Cardiac septum (tissue), 1 donor: ENCODE results near the gene ATP8B2. TPM values are rescaled to one million over a fixed set of nuclear protein-coding genes. Genes with fewer than 3 reads are reported as not detected.
"Not testable (repeated sequence)": the region's sequence is repeated elsewhere in the genome, so short reads cannot be mapped to it uniquely, and the experiment has no call there.

ENCODE experiments used
- DNase-seq: peaks from one replicate; pipeline ENCODE4 v3.0.0-alpha.2; 2020; ENCODE audit warnings: low spot score
- intact Hi-C: fragments of 100-400 bp; cut with DNase I; formaldehyde crosslinking; loops from one replicate; pipeline ENCODE4 v1.14.0; 2022
- long read RNA-seq: library from polyadenylated mRNA; unstranded; transcript quantifications from one replicate; pipeline ENCODE4 v2.0.0, GENCODE V29; 2021
- total RNA-seq: library from RNA; stranded (reverse); fragmentation: NEBNext Ultra II Directional; extraction: Animal tissue kit (Norgen Biotek cat#: 25700); gene quantifications from one replicate; pipeline ENCODE4 v1.2.1, GENCODE V29; 2021
- donor health status: DM: no; HTN: no; CAD: no.

Gene ATP8B2, protein sequence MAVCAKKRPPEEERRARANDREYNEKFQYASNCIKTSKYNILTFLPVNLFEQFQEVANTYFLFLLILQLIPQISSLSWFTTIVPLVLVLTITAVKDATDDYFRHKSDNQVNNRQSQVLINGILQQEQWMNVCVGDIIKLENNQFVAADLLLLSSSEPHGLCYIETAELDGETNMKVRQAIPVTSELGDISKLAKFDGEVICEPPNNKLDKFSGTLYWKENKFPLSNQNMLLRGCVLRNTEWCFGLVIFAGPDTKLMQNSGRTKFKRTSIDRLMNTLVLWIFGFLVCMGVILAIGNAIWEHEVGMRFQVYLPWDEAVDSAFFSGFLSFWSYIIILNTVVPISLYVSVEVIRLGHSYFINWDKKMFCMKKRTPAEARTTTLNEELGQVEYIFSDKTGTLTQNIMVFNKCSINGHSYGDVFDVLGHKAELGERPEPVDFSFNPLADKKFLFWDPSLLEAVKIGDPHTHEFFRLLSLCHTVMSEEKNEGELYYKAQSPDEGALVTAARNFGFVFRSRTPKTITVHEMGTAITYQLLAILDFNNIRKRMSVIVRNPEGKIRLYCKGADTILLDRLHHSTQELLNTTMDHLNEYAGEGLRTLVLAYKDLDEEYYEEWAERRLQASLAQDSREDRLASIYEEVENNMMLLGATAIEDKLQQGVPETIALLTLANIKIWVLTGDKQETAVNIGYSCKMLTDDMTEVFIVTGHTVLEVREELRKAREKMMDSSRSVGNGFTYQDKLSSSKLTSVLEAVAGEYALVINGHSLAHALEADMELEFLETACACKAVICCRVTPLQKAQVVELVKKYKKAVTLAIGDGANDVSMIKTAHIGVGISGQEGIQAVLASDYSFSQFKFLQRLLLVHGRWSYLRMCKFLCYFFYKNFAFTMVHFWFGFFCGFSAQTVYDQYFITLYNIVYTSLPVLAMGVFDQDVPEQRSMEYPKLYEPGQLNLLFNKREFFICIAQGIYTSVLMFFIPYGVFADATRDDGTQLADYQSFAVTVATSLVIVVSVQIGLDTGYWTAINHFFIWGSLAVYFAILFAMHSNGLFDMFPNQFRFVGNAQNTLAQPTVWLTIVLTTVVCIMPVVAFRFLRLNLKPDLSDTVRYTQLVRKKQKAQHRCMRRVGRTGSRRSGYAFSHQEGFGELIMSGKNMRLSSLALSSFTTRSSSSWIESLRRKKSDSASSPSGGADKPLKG
- total RNA-seq = 22.5 TPM
- long read RNA-seq, partial matches to known transcripts = 3 of 6 reads
- long read RNA-seq, other reads (novel, unspliced or antisense) = 3 of 6 reads

DNA sequence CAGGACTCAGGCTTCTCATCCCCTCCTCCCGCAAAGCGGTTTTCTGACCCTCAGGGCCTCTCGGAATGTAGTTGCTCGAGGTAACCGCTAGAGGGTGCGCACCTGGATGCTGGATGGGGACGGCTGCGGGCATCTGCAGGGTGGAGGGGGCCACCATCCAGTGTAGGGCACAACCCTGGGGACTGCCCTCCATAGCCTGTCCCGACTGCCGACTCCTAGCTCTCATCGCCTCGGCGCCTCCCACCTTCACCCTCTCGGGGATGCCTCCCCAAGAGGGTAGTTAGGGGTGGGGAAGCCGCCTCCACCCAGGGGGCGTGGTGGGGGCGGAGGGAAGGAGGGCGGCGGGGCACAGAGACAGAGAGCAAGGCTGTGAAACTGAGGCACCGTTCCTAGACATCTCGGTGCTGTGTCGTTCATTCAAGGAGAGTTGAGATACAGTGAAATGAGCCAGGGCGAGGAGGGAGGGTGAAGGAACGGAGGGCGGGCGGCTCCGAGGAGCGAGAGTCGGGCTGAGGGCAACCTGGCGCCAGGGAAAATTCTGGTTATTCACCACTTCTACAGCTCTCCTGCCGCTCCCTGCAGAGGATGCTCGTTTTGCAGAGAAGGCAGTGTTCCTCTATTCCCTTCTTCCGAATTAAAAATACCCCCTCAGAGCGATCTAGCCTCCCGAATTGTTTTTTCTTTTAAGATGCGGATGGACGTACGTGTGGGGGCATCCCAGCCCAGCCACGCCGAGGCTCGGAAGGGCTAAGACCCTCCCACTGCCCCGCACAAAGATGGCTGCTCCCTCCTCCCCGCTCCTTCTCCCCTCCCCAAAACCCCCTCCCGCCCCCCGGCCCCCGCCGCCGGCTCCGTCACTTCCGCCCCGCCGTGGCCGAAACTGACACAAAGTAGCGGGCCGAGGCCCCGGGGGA, at the start of gene ATP8B2:
Gene ATP8B2, plus strand, starts transcription at position 857 of the 914 bp plus-strand sequence. CDS start 2,617 bp downstream, outside the sequence.
- intact Hi-C loops = loop anchor here (1.0 kb wide), 1 partner anchor 53 kb away; the partner anchor contains the start of gene HAX1
- DNase-seq = peak; percentile 91

DNA sequence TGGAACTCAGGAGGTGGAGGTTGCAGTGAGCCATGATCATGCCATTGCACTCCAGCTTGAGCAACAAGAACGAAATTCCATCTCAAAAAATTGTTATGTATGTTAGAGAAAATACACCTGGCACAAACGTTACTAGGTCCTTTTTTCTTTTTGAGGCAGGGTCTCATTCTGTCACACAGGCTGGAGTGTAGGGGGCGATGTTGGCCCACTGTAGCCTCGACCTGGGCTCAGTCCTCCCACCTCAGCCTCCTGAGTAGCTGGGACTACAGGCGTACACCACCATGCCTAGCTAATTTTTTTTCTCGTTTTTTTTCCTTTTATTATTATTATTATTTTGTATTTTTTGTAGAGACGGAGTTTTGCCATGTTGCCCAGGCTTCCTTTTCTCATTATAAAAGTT, 48.5 kb upstream of the ATP8B2 start:
- intact Hi-C loops = loop anchor here (10.0 kb wide), 1 partner anchor 282 kb away; the partner anchor contains the start of gene RPS27
- DNase-seq = no peak

DNA sequence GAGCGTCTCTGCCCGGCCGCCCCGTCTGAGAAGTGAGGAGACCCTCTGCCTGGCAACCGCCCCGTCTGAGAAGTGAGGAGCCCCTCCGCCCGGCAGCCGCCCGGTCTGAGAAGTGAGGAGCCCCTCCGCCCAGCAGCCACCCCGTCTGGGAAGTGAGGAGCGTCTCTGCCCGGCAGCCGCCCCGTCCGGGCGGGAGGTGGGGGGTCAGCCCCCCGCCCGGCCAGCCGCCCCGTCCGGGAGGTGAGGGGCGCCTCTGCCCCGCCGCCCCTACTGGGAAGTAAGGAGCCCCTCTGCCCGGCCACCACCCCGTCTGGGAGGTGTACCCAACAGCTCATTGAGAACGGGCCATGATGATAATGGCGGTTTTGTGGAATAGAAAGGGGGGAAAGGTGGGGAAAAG, 37.7 kb upstream of the ATP8B2 start:
- DNase-seq, intact Hi-C loops: not testable (repeated sequence)

DNA sequence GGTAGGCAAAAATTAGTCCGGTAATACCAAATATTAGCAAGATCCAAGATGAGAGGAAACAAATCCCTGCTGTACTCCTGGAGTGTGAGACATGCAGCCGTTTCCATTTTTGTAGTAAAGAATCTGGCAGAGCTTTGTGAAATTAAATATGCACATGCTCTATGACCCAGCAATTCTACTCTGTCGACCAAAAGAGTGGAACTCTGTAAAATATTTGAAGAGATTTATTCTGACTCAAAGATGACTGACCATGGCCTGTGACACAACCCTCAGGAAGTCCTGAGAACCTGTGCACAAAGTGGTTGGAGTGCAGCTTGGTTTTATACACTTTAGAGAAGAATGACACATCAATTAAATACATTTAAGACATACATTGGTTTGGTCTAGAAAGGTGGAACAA, 36.7 kb upstream of the ATP8B2 start:
- intact Hi-C loops = no loop called here

DNA sequence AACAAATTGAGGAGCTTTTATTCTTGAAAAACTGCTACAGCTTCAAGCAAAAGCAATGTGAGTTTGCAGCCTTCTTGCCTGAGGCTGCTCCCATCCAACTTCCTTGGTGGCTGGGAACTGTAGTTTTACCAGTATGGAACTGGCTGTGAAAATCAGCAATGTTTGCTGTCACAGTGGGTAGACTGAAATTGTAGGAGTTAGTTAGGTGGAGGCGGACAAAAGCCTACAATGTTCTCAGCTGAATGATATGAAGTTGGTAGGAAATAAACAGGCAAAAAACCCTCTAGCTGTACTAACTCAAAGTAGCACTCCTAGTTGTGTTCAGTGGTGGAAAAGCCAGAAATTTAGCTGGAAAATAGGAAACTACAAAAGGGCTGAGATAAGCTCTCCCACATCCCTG, 34.4 kb upstream of the ATP8B2 start:
- DNase-seq = no peak
- intact Hi-C loops = no loop called here

More for the DNA sequence above, 36.7 kb upstream of the ATP8B2 start:
- DNase-seq = no peak

DNA sequence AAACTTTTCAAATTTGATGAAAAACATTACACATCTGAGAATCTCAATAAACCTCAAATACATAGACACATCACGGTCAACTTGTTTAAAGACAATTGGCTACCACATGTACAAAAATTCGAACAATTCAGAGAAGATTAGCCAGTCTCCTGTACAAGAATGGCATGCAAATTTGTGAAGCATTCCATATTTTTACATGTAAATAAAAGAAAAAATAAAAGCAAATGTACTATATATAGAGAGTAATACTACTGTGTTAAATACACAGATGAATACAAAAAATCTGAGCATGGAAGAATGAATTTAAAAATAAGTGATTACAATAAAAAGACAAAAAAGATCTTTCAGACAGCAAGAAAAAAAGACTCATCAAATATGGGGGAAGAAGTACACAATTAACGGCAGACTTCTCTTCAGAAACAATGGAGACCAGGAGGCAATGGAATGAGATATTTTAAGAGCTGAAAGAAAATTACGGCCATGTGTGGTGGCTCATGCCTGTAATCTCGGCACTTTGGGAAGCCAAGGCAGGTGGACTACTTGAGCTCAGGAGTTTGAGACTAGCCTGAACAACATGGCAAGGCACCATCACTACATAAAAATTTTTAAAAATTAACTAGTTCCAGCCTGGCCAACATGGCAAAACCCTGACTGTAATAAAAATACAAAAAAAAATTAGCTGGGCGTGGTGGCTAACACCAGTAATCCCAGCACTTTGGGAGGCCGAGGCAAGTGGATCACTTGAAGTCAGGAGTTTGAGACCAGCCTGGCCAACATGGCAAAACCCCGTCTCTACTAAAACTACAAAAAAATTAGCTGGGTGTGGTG, 29.7 kb upstream of the ATP8B2 start:
- intact Hi-C loops = no loop called here
- no peak for DNase-seq

DNA sequence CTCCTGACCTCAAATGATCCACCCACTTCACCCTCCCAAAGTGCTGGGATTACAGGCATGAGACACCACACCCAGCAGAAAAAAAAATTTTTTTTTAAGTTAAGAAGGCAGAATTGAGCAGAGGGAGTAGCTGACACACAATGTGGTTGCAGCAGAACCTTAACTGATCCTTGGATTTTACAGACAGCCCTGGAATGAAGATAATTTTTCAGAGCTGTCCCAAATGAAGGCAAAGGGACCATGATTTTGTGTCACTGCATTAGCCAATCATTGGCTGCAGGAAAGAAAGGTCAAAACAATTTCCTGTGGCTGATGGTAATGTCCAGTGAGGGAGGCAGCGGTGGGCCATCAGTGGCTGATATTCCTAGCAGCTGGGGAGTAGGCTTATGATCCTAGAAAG, 23.7 kb upstream of the ATP8B2 start:
- DNase-seq = no peak
- intact Hi-C loops = no loop called here

DNA sequence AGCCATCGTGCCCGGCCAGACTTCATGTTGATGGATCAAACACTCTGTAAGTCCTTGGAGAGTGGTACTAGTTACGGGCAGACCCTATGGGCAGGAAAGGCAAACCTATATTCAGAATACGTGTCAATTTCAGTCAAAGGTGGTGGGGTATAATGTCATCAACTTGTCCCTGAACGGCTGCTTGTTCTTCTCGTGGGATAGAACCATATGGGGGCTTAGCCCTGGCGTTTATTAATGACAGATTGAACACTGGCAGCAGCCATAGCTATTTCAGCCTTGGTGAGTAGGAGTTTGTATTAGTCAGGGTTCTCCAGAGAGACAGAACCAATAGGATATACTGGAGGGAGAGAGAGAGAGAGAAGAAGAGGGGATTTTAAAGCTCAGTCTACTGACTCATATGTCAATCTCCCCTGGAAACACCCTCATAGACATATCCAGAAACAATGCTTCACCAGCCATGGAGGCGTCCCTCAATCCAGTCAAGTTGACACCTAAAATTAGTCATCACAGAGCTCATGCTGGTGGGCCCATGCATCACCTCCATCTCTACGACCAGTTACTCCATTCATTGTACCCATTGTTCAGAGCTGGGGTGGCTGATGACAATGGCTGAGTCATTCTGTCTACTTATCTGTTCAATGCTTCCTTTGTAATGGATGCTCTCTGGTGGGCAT, 20.5 kb upstream of the ATP8B2 start:
- no peak for DNase-seq
- intact Hi-C loops = no loop called here

DNA sequence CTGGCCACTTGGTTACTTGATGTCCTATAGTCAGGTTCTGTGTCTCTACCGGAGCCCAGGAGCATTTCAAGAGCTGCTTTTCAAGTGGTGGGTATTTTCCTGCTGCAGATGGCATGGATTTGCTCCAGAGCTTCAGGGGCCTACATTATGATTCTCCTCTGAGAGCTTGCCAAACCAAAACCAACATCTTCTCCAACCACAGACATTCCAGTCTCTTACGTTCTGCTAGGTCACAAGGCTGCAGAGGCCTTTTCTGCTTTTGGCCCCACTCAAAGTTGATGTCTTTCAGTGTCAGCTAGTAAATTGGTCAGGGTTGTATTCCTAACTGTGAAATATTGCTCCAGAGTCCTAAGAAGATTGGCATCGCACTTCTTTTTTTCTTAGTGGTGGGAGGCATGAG, 19.2 kb upstream of the ATP8B2 start:
- intact Hi-C loops = no loop called here
- no peak for DNase-seq

DNA sequence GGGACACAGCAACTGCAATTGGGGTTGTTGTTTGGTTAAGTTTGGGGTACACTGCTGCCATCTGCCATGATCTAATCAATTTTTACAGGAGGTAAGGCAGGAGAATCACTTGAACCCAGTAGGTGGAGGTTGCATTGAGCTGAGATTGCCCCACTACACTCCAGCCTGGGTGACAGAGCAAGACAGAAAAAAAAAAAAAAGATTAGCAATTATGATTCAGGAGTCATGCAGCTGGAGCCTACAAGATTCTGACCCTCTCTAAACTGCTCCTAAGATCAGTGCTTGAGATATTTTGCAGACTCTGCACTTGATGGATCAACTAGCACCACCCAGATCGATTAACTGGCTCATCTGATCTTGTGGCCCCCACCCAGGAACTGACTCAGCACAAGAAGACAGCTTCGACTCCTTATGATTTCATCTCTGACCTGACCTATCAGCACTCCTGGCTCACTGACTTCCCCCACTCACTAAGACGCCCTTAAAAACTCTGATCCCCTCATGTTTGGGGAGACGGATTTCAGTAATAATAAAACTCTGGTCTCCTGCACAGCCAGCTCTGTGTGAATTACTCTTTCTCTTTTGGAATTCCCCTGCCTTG, 17.6 kb upstream of the ATP8B2 start:
- DNase-seq, intact Hi-C loops: not testable (repeated sequence)

DNA sequence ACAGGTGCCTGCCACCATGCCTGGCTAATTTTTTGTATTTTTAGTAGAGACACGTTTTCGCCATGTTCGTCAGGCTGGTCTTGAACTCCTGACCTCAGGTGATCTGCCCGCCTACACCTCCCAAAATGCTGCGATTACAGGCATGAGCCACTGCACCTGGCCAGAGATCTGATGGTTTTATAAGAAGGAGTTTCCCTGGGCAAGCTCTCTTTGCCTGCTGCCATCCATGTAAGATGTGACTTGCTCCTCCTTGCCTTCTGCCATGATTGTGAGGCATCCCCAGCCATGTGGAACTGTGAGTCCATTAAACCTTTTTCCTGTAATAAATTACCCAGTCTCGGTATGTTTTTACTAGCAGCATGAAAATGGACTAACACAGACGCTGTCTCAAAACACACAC, 16.2 kb upstream of the ATP8B2 start:
- DNase-seq, intact Hi-C loops: not testable (repeated sequence)

DNA sequence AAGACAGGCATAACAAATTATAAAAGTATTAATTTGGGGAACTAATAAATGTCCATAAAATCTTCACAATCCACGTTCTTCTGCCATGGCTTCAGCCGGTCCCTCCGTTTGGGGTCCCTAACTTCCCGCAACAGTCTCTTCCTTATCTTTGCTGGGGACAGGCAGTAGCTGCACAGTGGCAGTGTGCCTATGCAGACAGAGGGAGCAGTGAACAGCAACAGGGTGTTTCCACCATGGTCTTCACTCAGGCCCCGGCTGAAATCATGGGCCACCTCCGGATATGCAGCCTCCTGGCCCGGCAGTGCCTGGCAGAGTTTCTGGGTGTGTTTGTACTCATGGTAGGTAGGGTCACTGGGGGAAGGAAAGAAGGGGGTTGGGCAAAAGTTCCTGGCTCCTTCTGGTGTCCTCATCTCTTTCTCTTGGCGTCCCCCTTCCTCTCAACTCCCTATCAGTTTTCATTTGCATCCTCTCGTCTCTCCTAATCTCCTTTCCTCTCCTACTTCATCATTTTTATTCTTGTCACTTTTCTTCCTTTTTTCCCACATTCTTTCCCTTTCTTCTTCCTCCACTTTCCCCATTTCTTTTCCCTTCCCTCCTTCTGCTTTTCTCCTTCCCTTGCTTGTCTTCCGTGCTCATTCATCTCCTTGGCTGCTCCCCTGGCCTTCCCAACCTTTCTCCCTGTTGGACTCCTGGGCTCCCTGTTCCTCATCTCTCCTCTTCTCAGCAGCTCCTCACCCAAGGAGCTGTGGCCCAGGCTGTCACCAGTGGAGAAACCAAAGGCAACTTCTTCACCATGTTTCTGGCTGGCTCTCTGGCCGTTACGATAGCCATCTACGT, 12.9 kb upstream of the ATP8B2 start:
- intact Hi-C loops, DNase-seq: not testable (repeated sequence)

DNA sequence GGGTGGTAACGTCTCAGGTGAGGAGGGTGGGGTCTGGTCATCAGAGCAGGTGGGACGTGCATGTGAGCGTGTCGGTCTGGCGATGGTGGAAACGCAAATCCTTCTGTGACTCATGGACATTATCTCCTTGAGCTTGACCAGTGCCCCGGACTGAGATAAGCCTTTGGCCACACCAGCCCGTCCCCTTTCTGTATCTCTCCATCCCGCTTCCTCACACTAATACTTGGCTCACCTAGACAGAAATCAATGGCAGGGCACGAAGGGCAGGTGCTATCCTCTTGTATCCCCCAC, 12.3 kb upstream of the ATP8B2 start:
- intact Hi-C loops = no loop called here
- DNase-seq = no peak

DNA sequence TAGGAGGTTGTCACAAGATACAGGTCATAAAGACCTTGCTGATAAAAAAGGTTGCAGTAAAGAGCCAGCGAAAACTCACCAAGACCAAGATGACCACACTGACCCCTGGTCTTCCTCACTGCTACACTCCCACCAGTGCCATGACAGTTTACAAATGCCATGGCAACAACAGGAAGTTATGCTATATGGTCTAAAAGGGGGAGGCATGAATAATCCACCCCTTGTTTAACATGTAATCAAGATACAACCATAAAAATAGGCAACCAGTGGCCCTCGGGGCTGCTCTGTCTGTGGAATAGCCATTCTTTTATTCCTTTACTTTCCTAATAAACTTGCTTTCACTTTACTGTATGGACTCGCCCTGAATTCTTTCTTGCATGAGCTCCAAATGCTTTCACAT, 11.1 kb upstream of the ATP8B2 start:
- intact Hi-C loops = not testable (repeated sequence)

DNA sequence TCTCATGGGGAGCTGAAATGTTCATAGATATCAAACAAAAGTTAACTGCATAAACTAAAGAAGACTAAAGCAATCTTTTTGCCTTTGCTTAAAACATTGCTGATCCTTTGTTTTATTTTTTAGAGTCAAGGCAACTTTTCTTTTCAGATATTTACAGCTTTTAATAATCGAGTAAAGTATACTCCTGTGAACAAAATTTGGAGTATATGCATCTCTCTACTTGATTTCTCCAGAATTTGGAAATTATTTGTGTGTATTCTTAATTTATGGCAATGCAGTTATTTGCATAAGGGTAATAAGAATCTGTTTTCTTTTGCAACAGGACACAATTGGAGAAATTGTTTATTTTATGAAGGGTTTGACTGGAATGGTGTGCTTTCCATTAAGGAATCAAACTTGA, 8.6 kb upstream of the ATP8B2 start:
- intact Hi-C loops = no loop called here
- DNase-seq = no peak

More for the DNA sequence above, 11.1 kb upstream of the ATP8B2 start:
- DNase-seq = not testable (repeated sequence)

DNA sequence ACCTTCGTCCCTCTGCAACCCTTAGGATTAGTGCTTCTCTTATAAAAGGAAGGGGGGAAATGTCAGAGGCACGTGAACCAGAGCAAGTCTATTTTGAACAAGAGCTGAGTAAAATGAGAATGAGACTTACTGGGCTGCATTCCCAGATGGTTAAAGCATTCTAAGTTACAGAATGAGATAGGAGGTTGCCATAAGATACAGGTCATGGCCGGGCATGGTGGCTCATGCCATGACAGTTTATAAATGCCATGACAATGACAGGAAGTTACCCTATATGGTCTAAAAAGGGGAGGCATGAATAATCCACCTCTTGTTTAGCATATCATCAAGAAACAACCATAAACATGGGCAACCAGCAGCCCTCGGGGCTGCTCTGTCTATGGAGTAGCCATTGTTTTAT, 6.9 kb upstream of the ATP8B2 start:
- intact Hi-C loops = no loop called here
- DNase-seq = no peak
